Ascending aorta (tissue), 2 donors: ENCODE measurements around the gene PLXNA2. TPM values are rescaled to one million over a fixed set of nuclear protein-coding genes. Genes with fewer than 3 reads are reported as not detected.

Experiments
- DNase-seq, 2 donors: peaks; one replicate each; pipeline ENCODE4 v3.0.0-alpha.2; 2019; ENCODE audit warnings: low spot score in 2 of 2
- H3K27ac ChIP-seq, 2 donors: fragments of 200-600 bp; sonication (generic); one replicate each; pipeline ENCODE4 v1.5.1; 2016 to 2017; ENCODE audit warnings: mild to moderate bottlenecking in 1 of 2
- H3K27me3 ChIP-seq: fragments of 200-600 bp; sonication (generic); one replicate; pipeline ENCODE4 v1.5.1; 2017
- H3K36me3 ChIP-seq, 2 donors: fragments of 200-600 bp; sonication (generic); one replicate each; pipeline ENCODE4 v1.5.1; 2016
- H3K4me1 ChIP-seq, 2 donors: fragments of 200-600 bp; sonication (generic); one replicate each; pipeline ENCODE4 v1.5.1; 2016 to 2017; ENCODE audit warnings: mild to moderate bottlenecking in 1 of 2
- H3K4me3 ChIP-seq, 2 donors: fragments of 200-600 bp; sonication (generic); one replicate each; pipeline ENCODE4 v1.5.1; 2016 to 2017; ENCODE audit warnings: mild to moderate bottlenecking in 1 of 2
- H3K9me3 ChIP-seq, 2 donors: fragments of 200-600 bp; sonication (generic); one replicate each; pipeline ENCODE4 v1.5.1; 2016
- intact Hi-C: fragments of 100-400 bp; cut with DNase I; formaldehyde crosslinking; loops from one replicate; pipeline ENCODE4 v1.15.1; 2023
- total RNA-seq: library from RNA; depleted of rRNA; stranded (reverse); fragments of >200 nt; gene quantifications from one replicate; pipeline ENCODE4 v1.1.0, GENCODE V29; 2016
- TF ChIP-seq, protein P1 (sequence below), 3 experiments: fragments of 200-600 bp in 2 of 3; fragments of 450-650 bp in 1 of 3; sonication (generic) in 2 of 3; IDR thresholded peaks; one replicate each; pipeline ENCODE4 v1.5.1; 2016 to 2019; ENCODE audit warnings: antibody characterized with exemption in 3 of 3, mild to moderate bottlenecking in 1 of 3, moderate library complexity in 1 of 3

PLXNA2 gene
- total RNA-seq, 1 donor from 2014 or later, result 33.0 TPM

DNA sequence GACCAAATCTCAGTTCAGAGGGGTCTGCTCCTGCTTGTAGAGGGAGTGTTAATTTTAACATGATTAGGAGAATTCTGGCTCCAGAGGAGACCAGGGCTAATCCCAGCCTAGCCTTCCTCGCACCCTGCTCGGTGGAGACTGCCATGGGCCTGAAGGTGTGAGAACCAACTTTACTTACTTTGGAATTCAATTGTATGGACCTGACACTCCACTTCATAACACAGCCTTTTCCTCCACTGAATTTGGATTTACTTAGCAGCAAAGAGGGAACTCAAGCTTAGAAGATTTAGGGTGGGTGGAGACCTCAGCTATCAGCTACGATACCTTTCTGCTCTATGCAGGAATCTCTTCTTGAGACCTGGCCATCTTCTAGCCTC is 11.5 kb downstream of the PLXNA2 start:
- H3K4me1 ChIP-seq, result peaks cover 30 to 60% of the 10 kb centered on the region in 2 donors
- H3K36me3 ChIP-seq, result no peaks in the 10 kb centered on the region
- TF ChIP-seq, protein P1, sequence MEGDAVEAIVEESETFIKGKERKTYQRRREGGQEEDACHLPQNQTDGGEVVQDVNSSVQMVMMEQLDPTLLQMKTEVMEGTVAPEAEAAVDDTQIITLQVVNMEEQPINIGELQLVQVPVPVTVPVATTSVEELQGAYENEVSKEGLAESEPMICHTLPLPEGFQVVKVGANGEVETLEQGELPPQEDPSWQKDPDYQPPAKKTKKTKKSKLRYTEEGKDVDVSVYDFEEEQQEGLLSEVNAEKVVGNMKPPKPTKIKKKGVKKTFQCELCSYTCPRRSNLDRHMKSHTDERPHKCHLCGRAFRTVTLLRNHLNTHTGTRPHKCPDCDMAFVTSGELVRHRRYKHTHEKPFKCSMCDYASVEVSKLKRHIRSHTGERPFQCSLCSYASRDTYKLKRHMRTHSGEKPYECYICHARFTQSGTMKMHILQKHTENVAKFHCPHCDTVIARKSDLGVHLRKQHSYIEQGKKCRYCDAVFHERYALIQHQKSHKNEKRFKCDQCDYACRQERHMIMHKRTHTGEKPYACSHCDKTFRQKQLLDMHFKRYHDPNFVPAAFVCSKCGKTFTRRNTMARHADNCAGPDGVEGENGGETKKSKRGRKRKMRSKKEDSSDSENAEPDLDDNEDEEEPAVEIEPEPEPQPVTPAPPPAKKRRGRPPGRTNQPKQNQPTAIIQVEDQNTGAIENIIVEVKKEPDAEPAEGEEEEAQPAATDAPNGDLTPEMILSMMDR (IDR thresholded peaks at IDR 0.05), result no peak
- no peak overlapping the region for H3K4me3 ChIP-seq
- H3K27me3 ChIP-seq, result no peaks in the 10 kb centered on the region
- intact Hi-C loops, result loop anchor here (10.0 kb wide), 1 partner anchor 48 kb away; no protein-coding TSS in a partner anchor
- peak in 1 of 2 donors; percentile 40 for DNase-seq
- H3K27ac ChIP-seq, result peak overlapping the region; percentile 58 to 59
- no peaks in the 10 kb centered on the region for H3K9me3 ChIP-seq

DNA sequence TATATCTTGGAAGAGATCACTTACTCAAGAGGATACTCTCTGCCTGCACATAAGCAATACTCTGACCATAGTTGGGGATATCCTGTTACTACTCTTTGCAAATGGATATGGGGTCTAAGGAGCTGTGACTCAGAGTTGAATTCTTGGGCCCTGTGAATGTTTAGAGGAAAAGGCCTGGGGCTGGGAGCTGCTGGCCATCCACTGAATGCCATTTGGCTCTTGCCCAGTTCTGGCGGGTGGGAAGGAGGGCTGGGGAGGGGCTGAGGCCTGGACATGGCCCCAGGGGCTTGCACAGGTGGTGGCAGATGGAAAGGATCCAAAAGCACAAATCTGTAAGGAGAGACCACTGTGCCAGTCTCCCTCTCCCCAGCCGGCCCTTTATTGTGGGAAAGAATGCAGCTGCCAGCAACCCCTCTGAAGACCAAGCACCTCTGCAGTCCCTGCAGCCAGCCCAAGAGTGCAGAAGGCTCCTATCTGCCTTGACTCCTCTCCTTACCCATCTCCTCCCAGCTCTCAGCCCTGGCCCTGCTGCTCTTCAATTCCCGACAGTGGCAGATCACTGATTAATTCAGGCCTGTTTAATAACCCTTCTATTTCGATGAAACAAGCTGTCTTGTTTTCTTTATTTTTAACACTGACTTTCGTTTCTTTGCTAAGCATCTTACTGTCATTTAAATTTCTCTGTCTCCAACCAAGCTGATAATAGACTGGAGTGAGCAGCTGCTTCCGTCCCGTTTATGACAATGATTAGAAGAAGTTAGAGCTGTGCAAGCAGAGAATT is 12.1 kb downstream of the PLXNA2 start:
- peak in 1 of 2 donors; percentile 65 for DNase-seq
- peak overlapping the region; percentile 58 to 59 for H3K27ac ChIP-seq
- TF ChIP-seq, protein P1 (IDR thresholded peaks at IDR 0.05), result no peak
- intact Hi-C loops, result loop anchor here (10.0 kb wide), 1 partner anchor 47 kb away; no protein-coding TSS in a partner anchor
- peaks cover 30 to 66% of the 10 kb centered on the region in 2 donors for H3K4me1 ChIP-seq
- no peaks in the 10 kb centered on the region for H3K9me3 ChIP-seq
- no peaks in the 10 kb centered on the region for H3K27me3 ChIP-seq
- no peaks in the 10 kb centered on the region for H3K36me3 ChIP-seq
- H3K4me3 ChIP-seq, result no peak overlapping the region

DNA sequence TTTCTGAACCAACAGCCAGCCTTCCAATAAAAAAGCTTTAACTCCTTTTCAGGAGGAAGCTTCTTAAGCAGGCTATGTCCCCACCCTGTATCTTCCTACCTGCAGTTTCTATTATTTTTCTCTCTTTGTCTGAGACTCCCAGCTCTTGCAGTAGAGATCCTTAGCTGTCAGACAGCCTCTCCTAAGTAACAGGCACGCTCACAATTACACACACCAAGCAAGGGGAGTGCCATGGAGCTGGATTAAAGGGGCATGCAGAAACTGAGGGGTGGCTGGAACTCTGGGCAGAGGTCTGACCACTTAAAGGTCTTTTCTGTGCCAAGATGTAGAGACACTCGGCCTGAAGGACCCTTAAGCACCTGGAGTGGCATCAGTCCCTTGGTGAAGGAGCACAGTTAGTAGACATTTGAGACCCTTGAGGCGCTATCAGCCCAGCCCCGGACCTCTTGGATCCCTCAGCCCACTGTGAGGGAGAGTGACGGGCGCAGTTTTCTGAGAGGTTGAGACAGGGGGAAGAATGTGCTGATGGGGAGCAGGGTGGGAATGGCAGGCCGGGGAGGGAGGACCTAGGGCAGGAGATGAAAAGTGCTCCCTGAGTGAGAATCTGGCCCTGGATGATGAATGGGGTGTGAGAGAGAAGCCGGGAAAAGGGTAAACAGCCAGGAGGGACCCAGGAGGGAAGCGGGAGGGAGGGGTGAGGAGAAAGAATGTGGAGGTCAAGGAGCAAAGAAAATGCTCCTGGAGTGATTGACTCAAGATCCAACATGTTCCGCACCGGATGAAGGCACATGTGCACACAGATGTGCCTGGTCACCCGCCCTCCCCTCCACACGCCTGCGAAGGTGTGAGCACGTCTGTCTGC is 13.3 kb downstream of the PLXNA2 start:
- Histone ChIP-seq H3K36me3 (no peaks in the 10 kb centered on the region), H3K27ac (peak overlapping the region; percentile 0 to 59), H3K27me3 (no peaks in the 10 kb centered on the region), H3K4me1 (peaks cover 31 to 75% of the 10 kb centered on the region in 2 donors), H3K4me3 (no peak overlapping the region), H3K9me3 (no peaks in the 10 kb centered on the region)
- TF ChIP-seq, protein P1 (IDR thresholded peaks at IDR 0.05), result no peak
- intact Hi-C loops, result loop anchor here (10.0 kb wide), 1 partner anchor 46 kb away; no protein-coding TSS in a partner anchor
- peak in 1 of 2 donors; percentile 52 for DNase-seq

DNA sequence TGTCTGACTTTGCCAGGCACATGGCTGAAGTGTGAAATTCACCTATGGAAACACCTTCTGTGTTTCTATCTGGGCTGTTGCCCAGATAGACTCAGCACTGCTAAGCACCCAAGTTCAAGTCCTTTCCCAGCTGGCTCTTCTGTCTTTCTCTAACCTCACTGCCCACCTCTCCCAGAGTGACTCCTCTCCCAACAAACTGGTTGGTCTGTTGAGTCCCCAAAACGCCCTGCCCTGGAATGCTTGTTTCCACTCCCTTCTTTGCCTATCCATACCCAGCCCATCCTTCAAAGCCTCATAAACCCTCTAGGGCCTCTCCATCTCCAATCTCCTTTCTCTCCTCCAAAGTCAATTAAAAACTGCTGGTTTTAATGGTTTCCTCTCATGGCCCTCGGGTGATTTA is 15.6 kb downstream of the PLXNA2 start:
- no peak overlapping the region for H3K4me3 ChIP-seq
- H3K27me3 ChIP-seq, result no peaks in the 10 kb centered on the region
- TF ChIP-seq, protein P1 (IDR thresholded peaks at IDR 0.05), result no peak
- peak overlapping the region; percentile 84 to 90 for H3K27ac ChIP-seq
- peaks cover 17 to 60% of the 10 kb centered on the region in 2 donors for H3K4me1 ChIP-seq
- intact Hi-C loops, result loop anchor here (10.0 kb wide), 1 partner anchor 1724 kb away; the partner anchor contains the start of gene RASSF5
- H3K36me3 ChIP-seq, result no peaks in the 10 kb centered on the region
- DNase-seq, result peak in 1 of 2 donors; percentile 31
- H3K9me3 ChIP-seq, result no peaks in the 10 kb centered on the region

DNA sequence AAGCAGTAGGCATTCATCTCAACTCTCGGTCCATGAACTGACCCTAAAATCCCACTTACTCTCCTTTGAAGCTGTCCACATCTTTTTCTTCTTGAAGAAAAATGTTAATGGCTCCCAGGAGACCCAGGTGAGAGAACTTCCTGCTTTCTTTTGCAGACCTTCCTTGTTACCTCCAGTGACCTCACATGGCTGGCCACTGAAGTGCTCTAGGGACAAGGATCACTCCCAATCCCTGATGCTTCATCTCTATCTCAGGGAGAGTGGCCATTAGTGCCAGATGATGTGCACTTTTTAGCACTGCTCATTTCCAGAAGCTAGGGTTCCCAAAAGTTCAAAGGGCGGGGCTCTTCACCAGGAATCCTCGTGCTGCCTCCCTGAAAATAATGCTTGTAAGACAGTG is 16.2 kb downstream of the PLXNA2 start:
- TF ChIP-seq, protein P1 (IDR thresholded peaks at IDR 0.05), result no peak
- Histone ChIP-seq H3K4me1 (peaks cover 17 to 55% of the 10 kb centered on the region in 2 donors), H3K9me3 (no peaks in the 10 kb centered on the region), H3K27me3 (no peaks in the 10 kb centered on the region), H3K27ac (peak overlapping the region; percentile 84 to 90), H3K36me3 (no peaks in the 10 kb centered on the region), H3K4me3 (no peak overlapping the region)
- DNase-seq, result peak in 1 of 2 donors; percentile 50
- intact Hi-C loops, result loop anchor here (10.0 kb wide), 1 partner anchor 1723 kb away; the partner anchor contains the start of gene RASSF5
